ENCODE measurements around the gene AIG1. TPM values are rescaled to one million over a fixed set of nuclear protein-coding genes. Genes with fewer than 3 reads are reported as not detected.

AIG1 gene
- total and polyA plus RNA-seq, 4 donors, result 32.4 to 72.3 (median 49.3) TPM

- no peak for ATAC-seq (ENCODE audit: low FRiP score)
- peaks cover 2% of the 10 kb centered on the region for H3K9me3 ChIP-seq (ENCODE audit: control insufficient read depth, low read length)
Measured at GRCh38 chr6:143204045-143204444, 143.4 kb downstream of the AIG1 start.

GRCh38 chr6:143205131-143205535 is 144.4 kb downstream of the AIG1 start:
- DNase-seq (no peak), ATAC-seq (ENCODE audit: low FRiP score) (no peak)
- H3K9me3 ChIP-seq (ENCODE audit: control insufficient read depth, low read length), result peaks cover 2% of the 10 kb centered on the region
- WGBS, 2 donors, result 91 to 92% methylated on average over 1 of the region's 1 CpG
- peaks cover 3 to 7% of the 10 kb centered on the region in 2 donors for H3K4me1 ChIP-seq (ENCODE audit: control insufficient read depth in 1 of 2, insufficient read depth in 2 of 2, low read length in 2 of 2)
- H3K27me3 ChIP-seq (ENCODE audit: control insufficient read depth in 1 of 2, insufficient read depth in 2 of 2, low read length in 1 of 2), result no peaks in the 10 kb centered on the region
- H3K36me3 ChIP-seq (ENCODE audit: control insufficient read depth in 1 of 2, insufficient read depth in 2 of 2, low read length in 1 of 2), result peaks cover 0 to 3% of the 10 kb centered on the region in 2 donors
- H3K27ac ChIP-seq (ENCODE audit: low read depth in 1 of 2, low read length in 2 of 2), result no peak overlapping the region
- no peak overlapping the region for H3K4me3 ChIP-seq (ENCODE audit: low read length in 2 of 2)
- intact Hi-C loops (cut with DNase I), result no loop called here

More at GRCh38 chr6:143204045-143204444, 143.4 kb downstream of the AIG1 start:
- no peak for DNase-seq
- H3K4me3 ChIP-seq (ENCODE audit: low read length in 2 of 2), result no peak overlapping the region
- H3K27ac ChIP-seq (ENCODE audit: low read depth in 1 of 2, low read length in 2 of 2), result no peak overlapping the region
- H3K36me3 ChIP-seq (ENCODE audit: control insufficient read depth in 1 of 2, insufficient read depth in 2 of 2, low read length in 1 of 2), result peaks cover 0 to 3% of the 10 kb centered on the region in 2 donors
- no peaks in the 10 kb centered on the region for H3K27me3 ChIP-seq (ENCODE audit: control insufficient read depth in 1 of 2, insufficient read depth in 2 of 2, low read length in 1 of 2)
- peaks cover 3 to 9% of the 10 kb centered on the region in 2 donors for H3K4me1 ChIP-seq (ENCODE audit: control insufficient read depth in 1 of 2, insufficient read depth in 2 of 2, low read length in 2 of 2)
- intact Hi-C loops (cut with DNase I), result no loop called here

- intact Hi-C loops (cut with DNase I), result no loop called here
Measured at GRCh38 chr6:143205585-143205984, 144.9 kb downstream of the AIG1 start.

GRCh38 chr6:143205991-143206390 is 145.3 kb downstream of the AIG1 start:
- H3K4me3 ChIP-seq (ENCODE audit: low read length in 2 of 2), result no peak overlapping the region
- DNase-seq (no peak), ATAC-seq (ENCODE audit: low FRiP score) (no peak)
- intact Hi-C loops (cut with DNase I), result no loop called here
- peaks cover 0 to 3% of the 10 kb centered on the region in 2 donors for H3K4me1 ChIP-seq (ENCODE audit: control insufficient read depth in 1 of 2, insufficient read depth in 2 of 2, low read length in 2 of 2)
- H3K9me3 ChIP-seq (ENCODE audit: control insufficient read depth, low read length), result peaks cover 2% of the 10 kb centered on the region
- H3K27ac ChIP-seq (ENCODE audit: low read depth in 1 of 2, low read length in 2 of 2), result no peak overlapping the region
- no peaks in the 10 kb centered on the region for H3K27me3 ChIP-seq (ENCODE audit: control insufficient read depth in 1 of 2, insufficient read depth in 2 of 2, low read length in 1 of 2)
- WGBS, 2 donors, result 16 to 22% methylated on average over 2 of the region's 2 CpGs
- H3K36me3 ChIP-seq (ENCODE audit: control insufficient read depth in 1 of 2, insufficient read depth in 2 of 2, low read length in 1 of 2), result peaks cover 0 to 3% of the 10 kb centered on the region in 2 donors

More at GRCh38 chr6:143205585-143205984, 144.9 kb downstream of the AIG1 start:
- H3K9me3 ChIP-seq (ENCODE audit: control insufficient read depth, low read length), result peaks cover 2% of the 10 kb centered on the region
- peaks cover 0 to 3% of the 10 kb centered on the region in 2 donors for H3K36me3 ChIP-seq (ENCODE audit: control insufficient read depth in 1 of 2, insufficient read depth in 2 of 2, low read length in 1 of 2)
- no peak overlapping the region for H3K4me3 ChIP-seq (ENCODE audit: low read length in 2 of 2)
- DNase-seq, result no peak
- ATAC-seq (ENCODE audit: low FRiP score), result no peak
- peaks cover 0 to 3% of the 10 kb centered on the region in 2 donors for H3K4me1 ChIP-seq (ENCODE audit: control insufficient read depth in 1 of 2, insufficient read depth in 2 of 2, low read length in 2 of 2)
- WGBS, 2 donors, result 59 to 68% methylated on average over 2 of the region's 2 CpGs
- H3K27me3 ChIP-seq (ENCODE audit: control insufficient read depth in 1 of 2, insufficient read depth in 2 of 2, low read length in 1 of 2), result no peaks in the 10 kb centered on the region
- H3K27ac ChIP-seq (ENCODE audit: low read depth in 1 of 2, low read length in 2 of 2), result no peak overlapping the region

GRCh38 chr6:143206550-143206949 is 145.9 kb downstream of the AIG1 start:
- Histone ChIP-seq H3K9me3 (ENCODE audit: control insufficient read depth, low read length) (peaks cover 2% of the 10 kb centered on the region), H3K27me3 (ENCODE audit: control insufficient read depth in 1 of 2, insufficient read depth in 2 of 2, low read length in 1 of 2) (no peaks in the 10 kb centered on the region), H3K4me1 (ENCODE audit: control insufficient read depth in 1 of 2, insufficient read depth in 2 of 2, low read length in 2 of 2) (peaks cover 0 to 3% of the 10 kb centered on the region in 2 donors), H3K36me3 (ENCODE audit: control insufficient read depth in 1 of 2, insufficient read depth in 2 of 2, low read length in 1 of 2) (peaks cover 0 to 3% of the 10 kb centered on the region in 2 donors), H3K27ac (ENCODE audit: low read depth in 1 of 2, low read length in 2 of 2) (no peak overlapping the region), H3K4me3 (ENCODE audit: low read length in 2 of 2) (no peak overlapping the region)
- WGBS, 2 donors, result 83 to 91% methylated on average over 1 of the region's 1 CpG
- DNase-seq (no peak), ATAC-seq (ENCODE audit: low FRiP score) (no peak)
- intact Hi-C loops (cut with DNase I), result no loop called here

- Histone ChIP-seq H3K27ac (ENCODE audit: low read depth in 1 of 2, low read length in 2 of 2) (no peak overlapping the region), H3K36me3 (ENCODE audit: control insufficient read depth in 1 of 2, insufficient read depth in 2 of 2, low read length in 1 of 2) (no peaks in the 10 kb centered on the region), H3K4me1 (ENCODE audit: control insufficient read depth in 1 of 2, insufficient read depth in 2 of 2, low read length in 2 of 2) (peaks cover 0 to 1% of the 10 kb centered on the region in 2 donors), H3K4me3 (ENCODE audit: low read length in 2 of 2) (no peak overlapping the region), H3K27me3 (ENCODE audit: control insufficient read depth in 1 of 2, insufficient read depth in 2 of 2, low read length in 1 of 2) (no peaks in the 10 kb centered on the region), H3K9me3 (ENCODE audit: control insufficient read depth, low read length) (no peaks in the 10 kb centered on the region)
- intact Hi-C loops (cut with DNase I), result no loop called here
- ATAC-seq (ENCODE audit: low FRiP score), result no peak
- no peak for DNase-seq
- WGBS, 2 donors, result 96 to 97% methylated on average over 2 of the region's 2 CpGs
Measured at GRCh38 chr6:143210420-143210819, 149.7 kb downstream of the AIG1 start.

- Histone ChIP-seq H3K27me3 (ENCODE audit: control insufficient read depth in 1 of 2, insufficient read depth in 2 of 2, low read length in 1 of 2) (no peaks in the 10 kb centered on the region), H3K9me3 (ENCODE audit: control insufficient read depth, low read length) (no peaks in the 10 kb centered on the region), H3K4me3 (ENCODE audit: low read length in 2 of 2) (no peak overlapping the region), H3K27ac (ENCODE audit: low read depth in 1 of 2, low read length in 2 of 2) (no peak overlapping the region), H3K4me1 (ENCODE audit: control insufficient read depth in 1 of 2, insufficient read depth in 2 of 2, low read length in 2 of 2) (peaks cover 0 to 1% of the 10 kb centered on the region in 2 donors), H3K36me3 (ENCODE audit: control insufficient read depth in 1 of 2, insufficient read depth in 2 of 2, low read length in 1 of 2) (no peaks in the 10 kb centered on the region)
- intact Hi-C loops (cut with DNase I), result no loop called here
- no peak for ATAC-seq (ENCODE audit: low FRiP score)
- 3 to 6% methylated on average over 3 of the region's 3 CpGs for WGBS, 2 donors
- DNase-seq, result no peak
Measured at GRCh38 chr6:143213859-143214376, 153.2 kb downstream of the AIG1 start.

GRCh38 chr6:143215363-143215762 is 154.7 kb downstream of the AIG1 start:
- H3K9me3 ChIP-seq (ENCODE audit: control insufficient read depth, low read length), result no peaks in the 10 kb centered on the region
- intact Hi-C loops (cut with DNase I), result no loop called here
- no peaks in the 10 kb centered on the region for H3K36me3 ChIP-seq (ENCODE audit: control insufficient read depth in 1 of 2, insufficient read depth in 2 of 2, low read length in 1 of 2)
- ATAC-seq (ENCODE audit: low FRiP score), result no peak
- H3K4me1 ChIP-seq (ENCODE audit: control insufficient read depth in 1 of 2, insufficient read depth in 2 of 2, low read length in 2 of 2), result peaks cover 0 to 1% of the 10 kb centered on the region in 2 donors
- DNase-seq, result no peak
- H3K4me3 ChIP-seq (ENCODE audit: low read length in 2 of 2), result no peak overlapping the region
- H3K27me3 ChIP-seq (ENCODE audit: control insufficient read depth in 1 of 2, insufficient read depth in 2 of 2, low read length in 1 of 2), result no peaks in the 10 kb centered on the region
- WGBS, 2 donors, result 86% methylated on average over 2 of the region's 2 CpGs
- H3K27ac ChIP-seq (ENCODE audit: low read depth in 1 of 2, low read length in 2 of 2), result no peak overlapping the region

- no peak overlapping the region for H3K4me3 ChIP-seq (ENCODE audit: low read length in 2 of 2)
Measured at GRCh38 chr6:143215771-143216170, 155.1 kb downstream of the AIG1 start.

More at GRCh38 chr6:143215771-143216170, 155.1 kb downstream of the AIG1 start:
- no peaks in the 10 kb centered on the region for H3K9me3 ChIP-seq (ENCODE audit: control insufficient read depth, low read length)
- intact Hi-C loops (cut with DNase I), result no loop called here
- H3K27ac ChIP-seq (ENCODE audit: low read depth in 1 of 2, low read length in 2 of 2), result no peak overlapping the region
- no peaks in the 10 kb centered on the region for H3K27me3 ChIP-seq (ENCODE audit: control insufficient read depth in 1 of 2, insufficient read depth in 2 of 2, low read length in 1 of 2)
- no peaks in the 10 kb centered on the region for H3K36me3 ChIP-seq (ENCODE audit: control insufficient read depth in 1 of 2, insufficient read depth in 2 of 2, low read length in 1 of 2)
- H3K4me1 ChIP-seq (ENCODE audit: control insufficient read depth in 1 of 2, insufficient read depth in 2 of 2, low read length in 2 of 2), result peaks cover 0 to 1% of the 10 kb centered on the region in 2 donors
- 61 to 66% methylated on average over 1 of the region's 1 CpG for WGBS, 2 donors
- ATAC-seq (ENCODE audit: low FRiP score) (no peak), DNase-seq (no peak)
